Jurkat, Clone E6-1 (cell line): ENCODE data around the gene NEURL3.

Source experiments
- DNase-seq: peaks from one replicate; pipeline ENCODE4 v3.0.0-alpha.2; 2011; ENCODE audit warnings: low read depth, low spot score
- H3K4me3 ChIP-seq: 2 replicates; pipeline ENCODE4 v1.5.1; 2011; ENCODE audit warnings: mild to moderate bottlenecking, low read length, control low read depth, moderate library complexity

Gene NEURL3

DNA sequence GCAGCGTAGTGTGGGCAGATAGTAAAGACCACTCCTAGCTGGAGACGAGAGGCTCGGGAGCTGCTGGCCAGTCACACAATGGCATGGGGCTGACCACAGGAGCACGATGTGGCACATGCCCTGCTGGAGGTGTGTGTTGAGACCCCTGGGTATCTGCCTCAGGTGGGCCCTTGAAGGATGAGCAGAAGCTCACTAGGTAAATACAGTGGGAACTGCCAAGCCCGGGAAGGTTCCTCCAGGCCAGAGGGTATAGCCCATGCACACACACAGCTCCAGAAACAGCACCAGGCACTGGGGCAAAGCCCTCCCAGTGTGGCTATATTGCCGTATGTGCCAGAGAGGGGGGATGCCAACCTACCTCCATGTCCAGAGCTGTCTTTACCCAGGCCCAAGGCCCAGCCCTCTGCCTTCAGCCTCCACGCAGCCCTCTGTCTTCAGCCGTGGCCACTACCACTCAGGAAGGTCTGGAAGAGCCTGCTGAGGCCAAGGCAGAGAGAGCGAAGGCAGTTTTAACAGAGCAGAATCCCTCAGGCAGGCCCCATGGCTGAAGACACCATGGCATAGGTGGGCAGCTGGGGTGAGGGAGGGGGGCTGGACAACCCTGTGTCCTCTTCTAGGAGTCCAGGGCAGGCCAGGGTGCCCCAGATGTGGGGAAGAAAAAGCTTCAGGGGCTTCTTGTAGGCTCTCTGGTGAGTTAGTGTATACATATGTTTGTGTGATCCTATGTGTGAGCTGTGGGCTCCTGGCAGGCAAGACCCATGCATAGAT lies 24.4 kb upstream of the NEURL3 start:
- H3K4me3 ChIP-seq = no peak overlapping the region
- no peak for DNase-seq

DNA sequence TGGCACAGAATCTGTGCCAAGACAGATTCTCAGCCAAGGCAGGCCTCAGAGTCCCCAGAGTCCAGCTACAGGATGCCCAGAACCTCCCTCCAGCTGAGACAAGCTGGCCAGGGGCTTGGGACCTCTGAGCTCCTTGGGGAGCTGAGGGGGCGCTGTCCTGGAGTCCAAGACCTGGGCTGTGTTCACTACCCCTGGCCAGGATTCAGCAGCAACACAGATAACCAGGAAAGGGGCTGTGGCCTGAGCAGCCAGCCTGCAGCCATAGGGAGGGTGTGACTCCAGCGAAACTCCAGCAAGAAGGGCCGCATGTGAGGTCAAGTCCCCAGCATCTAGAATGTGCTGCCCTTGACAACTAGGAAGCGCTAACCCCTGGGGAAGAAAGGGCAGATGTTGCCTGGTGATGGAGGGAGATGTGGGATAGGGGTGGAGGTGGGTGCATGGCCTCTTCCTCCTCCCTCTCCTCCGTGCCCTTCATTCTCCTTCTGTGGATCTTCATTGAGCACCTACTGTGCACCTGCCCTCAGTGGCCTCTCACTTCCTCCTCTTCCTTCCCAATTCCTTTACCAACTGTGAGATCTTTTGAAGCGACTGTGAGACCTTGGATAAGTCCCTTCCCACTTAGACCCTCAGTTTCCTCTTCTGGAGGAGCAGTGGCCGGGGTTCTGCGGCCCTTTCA lies 23.7 kb upstream of the NEURL3 start:
- no peak overlapping the region for H3K4me3 ChIP-seq

DNA sequence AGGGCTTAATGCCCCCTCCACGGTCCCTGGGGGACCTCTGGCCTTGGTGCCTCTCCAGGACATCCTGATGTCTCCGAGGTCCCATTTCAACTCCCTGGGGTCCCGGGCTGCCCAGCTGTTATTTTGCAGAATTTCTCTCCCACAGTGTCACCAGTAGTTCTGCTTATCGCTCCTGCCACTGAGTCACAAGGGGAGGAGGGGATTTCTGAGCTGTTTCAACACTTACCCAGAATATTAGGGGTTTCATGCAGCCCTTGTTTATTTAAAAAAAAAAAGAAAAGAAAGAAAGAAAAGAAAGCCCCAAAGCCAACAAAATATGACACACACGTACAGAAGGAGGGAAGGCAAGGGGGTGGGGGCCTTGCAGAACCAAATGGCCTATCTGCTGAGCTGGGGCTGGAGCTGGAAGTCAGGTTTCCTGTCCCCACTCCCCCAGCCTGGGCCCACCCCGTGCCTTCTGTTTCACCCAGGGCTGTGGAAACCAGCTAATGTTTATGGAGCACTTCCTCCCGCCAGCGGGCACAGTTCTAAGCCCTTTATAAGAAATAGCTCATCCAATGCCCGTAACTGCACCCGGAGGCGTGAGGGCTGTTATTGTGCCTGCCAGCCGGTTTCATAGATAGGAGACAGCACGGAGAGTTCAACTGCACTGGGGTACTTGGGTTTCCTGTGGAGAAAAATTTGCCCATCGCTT lies 23.0 kb upstream of the NEURL3 start:
- no peak for DNase-seq
- H3K4me3 ChIP-seq = no peak overlapping the region

More for the DNA sequence above, 23.7 kb upstream of the NEURL3 start:
- DNase-seq = no peak

DNA sequence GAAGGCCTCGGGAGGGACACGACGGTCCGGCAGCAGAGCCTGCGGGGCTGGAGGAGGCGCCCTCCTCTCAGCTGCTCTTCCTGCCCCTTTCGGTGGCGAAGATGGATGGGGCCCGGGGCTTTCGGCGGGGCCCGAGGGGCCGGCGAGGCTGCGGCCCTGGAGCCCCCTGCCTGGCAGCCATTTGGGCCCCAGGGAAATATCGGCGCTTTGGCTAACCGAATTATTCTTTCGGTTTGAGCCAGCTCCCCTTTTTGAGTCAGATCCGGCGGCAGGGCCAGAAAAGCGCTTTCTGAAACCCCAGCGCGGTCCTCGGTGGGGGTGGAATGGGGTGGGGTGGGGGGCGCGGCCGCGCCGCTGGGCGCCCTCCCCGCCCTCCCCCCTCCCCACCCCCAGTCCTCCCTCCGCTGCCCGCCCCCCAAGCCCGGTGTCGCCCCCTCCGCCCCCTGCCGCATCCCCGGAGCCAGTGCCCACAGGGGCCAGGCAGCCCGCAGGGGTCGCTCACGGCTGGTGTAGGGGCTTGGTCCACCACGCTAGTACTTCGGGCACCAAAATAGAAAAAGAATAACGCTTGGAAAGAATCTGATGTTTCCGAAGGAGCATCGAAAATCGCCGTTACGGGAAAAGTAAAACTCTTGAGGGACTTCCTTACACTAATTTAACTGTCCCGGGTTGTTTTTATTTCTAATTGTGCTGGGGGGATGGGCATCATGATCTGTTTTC lies 22.3 kb upstream of the NEURL3 start:
- no peak for DNase-seq
- H3K4me3 ChIP-seq = no peak overlapping the region

DNA sequence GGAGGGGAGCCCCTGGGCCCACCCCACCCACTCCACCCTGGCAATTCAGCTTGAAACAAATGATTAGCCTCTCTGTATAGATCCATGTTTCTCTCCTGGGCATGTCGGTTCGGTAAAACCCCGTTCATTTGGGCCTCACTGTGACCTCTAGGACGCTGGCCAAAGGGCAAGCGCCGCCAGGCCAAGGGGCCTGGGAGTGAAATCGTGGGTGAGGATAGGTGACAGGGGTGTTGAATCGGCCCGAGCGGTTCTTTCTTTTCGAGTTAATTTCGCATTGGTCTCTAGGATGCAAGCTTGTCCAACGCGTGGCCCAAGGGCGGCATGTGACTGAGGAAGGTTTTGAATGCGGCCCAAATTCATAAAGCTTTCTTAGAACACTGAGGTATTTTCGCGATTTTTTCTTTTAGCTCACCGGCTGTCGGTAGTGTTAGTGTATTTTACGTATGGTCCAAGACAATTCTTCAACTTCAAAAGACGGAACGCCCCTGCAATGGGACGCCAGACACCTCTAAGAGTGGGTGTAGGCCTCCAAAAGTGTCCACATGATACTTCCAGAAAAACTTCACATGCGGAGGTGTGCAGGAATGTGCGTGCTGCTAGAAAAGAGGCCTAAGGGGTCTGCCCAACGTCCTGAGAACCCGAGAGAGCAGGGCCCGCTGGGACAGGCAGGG lies 21.6 kb upstream of the NEURL3 start:
- no peak overlapping the region for H3K4me3 ChIP-seq
- DNase-seq = no peak

DNA sequence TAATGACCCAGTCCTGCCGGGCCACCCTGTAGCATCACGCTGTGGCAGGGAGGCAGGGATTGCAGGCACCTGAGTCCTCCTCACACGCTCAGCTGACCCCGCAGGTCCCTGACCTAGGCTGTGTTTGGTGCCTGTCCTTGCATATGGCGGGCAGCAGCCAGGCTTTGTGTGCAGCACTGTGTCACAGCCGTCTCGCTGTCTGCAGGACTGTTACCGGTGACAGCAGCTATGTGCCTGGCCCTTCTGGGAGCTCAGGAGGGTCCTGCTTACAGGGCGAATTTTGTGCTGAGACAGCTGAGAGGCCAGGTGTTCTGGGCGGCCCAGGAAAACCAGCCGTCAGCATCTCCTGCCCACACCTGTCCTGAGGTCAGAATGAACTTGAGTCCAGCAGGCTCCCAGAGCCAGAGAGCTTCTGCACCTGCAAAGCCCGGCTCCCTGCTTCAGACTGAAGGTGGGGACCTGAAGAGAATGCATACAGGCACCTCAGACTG lies 21.0 kb upstream of the NEURL3 start:
- no peak overlapping the region for H3K4me3 ChIP-seq
- DNase-seq = no peak

DNA sequence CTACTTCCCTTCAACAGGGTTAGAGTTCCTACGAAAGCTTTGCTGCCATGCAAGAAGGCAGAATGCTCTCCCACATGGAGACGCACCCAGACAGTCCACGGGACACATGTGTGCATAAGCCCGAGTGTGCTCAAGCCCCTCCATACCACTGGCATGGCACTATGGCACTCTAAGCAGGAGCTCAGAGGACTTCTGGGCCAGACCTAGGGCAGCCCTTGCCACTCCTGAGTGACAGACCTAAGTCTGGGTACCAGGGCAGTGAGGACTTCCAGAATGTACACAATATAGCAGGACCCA lies 20.0 kb upstream of the NEURL3 start:
- DNase-seq = no peak
- no peak overlapping the region for H3K4me3 ChIP-seq

DNA sequence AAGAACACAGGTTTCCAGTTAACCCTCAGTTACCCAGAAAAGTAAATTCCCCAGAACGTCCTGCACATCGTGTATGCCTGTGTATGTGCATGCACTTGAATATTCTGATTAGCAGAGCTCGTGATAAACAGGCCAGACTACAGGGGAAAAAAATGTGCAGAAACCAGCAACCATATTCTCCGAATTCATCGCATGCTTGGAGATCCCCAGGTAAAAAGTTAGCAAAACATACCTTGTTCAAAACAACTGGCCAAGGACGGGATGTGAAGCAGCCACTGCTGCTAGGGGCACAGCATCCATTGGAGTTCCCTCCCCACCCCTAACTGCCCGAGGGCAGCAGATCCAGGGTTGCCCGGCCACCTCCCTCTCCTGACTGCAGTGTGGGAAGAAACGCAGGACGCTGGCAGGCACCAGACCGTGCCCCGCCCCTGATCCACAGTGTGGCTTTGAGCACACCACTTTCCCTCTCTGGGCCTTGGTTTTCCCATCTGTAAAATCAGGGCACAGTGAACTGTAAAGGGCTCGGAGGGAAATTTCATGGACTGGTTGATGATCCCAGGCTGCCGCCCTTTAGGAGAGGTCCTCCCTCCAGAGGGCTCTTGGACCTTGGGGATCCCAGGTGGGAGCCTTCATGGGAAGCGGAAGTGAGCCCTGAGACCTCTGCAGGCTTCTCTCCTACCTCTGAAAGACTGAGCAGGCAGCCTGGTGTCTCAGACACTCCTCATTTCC lies 19.5 kb upstream of the NEURL3 start:
- no peak for DNase-seq
- no peak overlapping the region for H3K4me3 ChIP-seq

DNA sequence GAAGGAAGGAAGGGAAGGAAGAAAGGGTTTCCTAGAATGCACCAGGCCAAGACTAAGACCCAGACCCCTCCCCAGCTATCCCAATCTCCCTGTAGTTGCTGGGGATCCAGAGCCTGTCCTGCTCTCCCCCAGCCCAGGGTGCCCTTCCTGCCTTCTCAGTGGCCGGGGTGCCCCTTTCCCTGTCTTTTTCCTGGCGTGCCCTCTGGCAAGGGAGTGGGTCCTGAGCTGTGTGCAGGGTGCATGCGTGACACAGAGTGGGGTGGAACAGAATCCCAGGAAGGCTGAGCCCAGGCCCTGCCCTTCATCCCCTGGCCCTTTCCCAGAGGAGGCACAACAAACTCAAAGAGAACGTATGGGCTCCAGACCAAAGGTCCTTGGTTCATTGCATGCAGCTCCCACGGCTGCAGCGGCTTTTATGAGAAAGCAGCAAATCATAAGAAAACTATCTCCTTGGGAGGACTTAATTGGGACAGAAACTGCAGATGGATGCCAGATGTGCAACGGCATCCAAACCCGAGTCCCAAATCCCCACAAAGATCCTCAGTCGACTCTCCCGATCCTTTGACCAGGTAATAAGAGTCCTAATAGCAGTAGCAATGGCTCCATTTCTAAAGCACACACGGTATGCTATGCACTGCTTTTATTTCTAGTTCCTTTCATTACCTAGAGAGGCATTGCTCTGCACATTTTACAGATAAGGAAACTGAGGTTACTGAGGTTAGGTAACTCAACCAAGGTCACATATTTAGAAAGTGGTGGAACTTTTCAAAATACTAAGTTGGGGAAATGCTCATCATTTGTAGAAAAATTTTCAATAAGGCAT lies 18.7 kb upstream of the NEURL3 start:
- no peak for DNase-seq
- no peak overlapping the region for H3K4me3 ChIP-seq

DNA sequence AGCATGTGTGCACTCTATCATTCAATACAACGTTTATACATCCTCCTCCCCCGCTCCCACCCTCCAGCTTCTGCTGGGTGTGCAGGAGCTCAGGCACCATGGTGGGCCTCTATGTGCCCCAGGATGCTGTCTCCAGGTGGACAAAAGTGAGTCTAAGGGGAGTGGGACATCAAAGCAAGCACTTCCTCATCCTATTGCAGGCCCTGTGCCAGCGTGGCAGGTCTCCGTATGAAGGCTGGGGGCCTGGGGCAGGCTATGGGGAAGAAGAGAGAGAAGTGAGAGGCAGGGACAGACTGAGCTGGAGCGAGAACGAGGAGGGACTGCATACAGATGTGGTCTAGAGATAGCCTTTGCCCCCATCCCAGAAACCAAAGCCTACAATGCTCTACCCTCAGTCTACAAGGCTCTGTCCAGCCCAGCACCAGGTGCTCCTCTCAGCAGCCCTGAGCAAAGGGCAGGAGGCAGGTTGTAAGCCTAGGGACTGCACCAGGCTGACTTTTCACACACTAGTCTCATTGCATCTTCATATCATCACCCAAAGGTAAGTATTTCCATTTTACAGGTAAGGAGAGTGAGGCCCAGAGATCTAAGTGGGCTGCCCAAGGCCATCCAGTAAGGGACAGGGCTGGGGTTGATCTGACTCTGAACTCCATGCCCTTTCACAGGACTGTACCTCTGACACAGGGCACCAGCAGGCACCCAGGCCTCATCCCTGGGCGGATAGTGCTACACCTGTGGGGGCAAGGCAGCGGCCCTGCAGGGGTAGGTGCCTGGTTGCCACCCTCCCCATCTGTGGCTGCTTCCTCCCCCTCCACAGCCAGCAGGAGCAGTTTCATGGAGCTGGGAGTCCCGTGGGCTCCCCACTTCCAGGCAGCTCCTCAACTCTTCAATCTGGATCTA lies 17.4 kb upstream of the NEURL3 start:
- no peak overlapping the region for H3K4me3 ChIP-seq
- DNase-seq = no peak

DNA sequence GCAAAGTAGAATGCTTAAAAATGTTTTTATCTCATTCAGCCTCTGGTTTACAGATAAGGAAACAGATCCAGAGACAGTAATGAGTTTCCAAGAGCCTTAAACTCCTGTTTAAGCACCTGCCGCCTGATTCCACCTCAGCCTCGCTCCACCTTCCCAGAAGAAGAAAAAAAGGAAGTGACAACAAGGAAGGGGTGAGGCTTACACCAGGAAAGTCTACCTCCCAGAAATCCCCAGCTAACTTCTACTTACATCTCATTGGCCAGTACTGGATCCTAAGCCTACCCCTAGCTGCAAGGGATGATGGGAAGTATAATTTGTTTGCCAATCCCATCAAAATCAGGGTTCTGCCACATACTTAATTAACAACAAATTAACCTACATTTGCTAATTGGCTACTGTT lies 16.1 kb upstream of the NEURL3 start:
- H3K4me3 ChIP-seq = no peak overlapping the region
- no peak for DNase-seq

DNA sequence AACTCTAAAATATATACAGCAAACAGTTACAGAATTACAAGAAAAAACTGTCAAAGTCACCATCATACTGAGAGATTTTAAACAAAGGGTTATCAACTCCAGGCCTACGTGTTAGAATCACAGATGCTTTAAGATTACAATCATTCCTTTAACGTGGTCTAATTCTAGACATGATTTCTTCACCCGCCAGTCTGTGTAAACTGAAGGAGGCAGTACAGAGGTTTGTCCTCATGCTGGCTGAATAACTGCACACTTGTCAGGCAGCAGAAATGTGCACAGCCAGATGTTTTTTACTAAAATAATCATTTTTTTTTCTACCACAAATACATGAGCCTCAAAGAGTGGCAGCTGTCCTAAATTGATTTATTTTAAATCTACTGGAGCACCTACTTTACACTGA lies 15.5 kb upstream of the NEURL3 start:
- DNase-seq = no peak
- no peak overlapping the region for H3K4me3 ChIP-seq

DNA sequence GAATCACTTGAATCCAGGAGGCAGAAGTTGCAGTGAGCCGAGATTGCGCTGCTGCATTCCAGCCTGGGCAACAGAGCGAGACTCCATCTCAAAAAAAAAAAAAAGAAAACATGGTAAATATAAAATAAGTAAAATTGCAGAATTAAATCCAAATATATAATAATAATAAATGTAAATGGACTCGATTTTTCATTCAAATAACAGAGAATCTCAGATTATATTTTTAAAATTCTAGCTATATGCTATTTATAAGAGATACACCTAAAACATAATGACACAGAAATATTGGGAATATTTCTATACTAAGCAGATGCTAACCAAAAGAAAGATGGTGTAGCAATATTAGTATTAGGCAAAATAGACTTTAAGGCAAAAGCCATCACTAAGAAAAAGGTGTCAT lies 15.1 kb upstream of the NEURL3 start:
- no peak overlapping the region for H3K4me3 ChIP-seq
- no peak for DNase-seq

DNA sequence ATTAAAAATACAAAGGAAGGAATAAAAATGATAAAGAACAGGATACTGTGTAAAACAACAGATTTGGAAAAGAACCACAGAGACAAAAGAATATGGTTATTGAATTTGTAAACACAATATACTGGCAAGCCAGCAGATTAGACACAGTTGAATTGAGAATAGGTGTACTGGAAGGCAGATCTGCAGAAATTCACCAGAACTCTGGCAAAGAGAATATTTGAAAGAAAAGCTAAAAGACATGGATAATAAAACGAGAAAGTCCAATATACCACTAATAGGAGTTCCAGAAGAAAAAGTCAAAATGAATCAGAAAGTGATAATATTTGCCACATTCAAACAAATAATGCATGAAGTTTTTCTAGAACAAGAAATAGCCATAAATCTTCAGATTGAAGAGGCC lies 11.9 kb upstream of the NEURL3 start:
- no peak for DNase-seq
- no peak overlapping the region for H3K4me3 ChIP-seq

DNA sequence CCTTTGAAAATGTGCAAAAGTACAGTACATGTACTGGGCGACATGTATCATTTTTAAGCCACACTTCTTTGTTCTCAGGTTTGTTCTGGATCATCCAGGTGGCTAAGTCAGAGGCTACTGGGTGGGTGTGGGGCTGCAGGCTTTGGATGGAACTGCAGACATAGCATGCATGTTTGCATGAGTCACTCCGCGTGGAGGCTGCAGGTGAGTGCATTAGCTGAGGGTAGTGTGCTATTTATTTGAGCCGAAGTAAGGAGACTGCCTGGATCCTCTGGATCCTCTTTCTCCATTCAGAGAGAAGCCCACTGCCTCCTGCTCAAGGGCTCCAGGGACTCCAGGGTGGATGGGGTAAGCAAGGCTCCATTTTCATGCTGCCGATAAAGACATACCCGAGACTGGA lies 9.4 kb upstream of the NEURL3 start:
- no peak for DNase-seq
- H3K4me3 ChIP-seq = no peak overlapping the region

DNA sequence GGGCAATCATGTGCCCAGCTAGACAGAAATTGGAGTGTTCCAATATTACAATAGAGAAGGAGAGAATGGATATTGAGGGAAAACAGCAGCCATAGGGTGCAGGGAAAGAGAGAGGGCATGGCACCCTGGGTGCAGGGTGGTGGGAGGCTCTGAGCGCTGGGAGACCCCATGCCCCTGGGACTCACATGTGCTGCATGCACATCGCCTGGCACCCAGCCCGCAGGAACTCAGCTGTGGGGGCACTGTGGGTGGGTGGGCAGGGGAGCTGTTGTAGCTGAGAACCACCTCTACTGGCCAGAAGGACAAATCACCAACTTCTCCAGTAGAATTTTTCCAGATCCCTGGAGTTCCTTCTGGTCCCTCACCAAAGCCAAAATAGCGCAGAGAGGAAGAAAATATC lies 7.2 kb upstream of the NEURL3 start:
- H3K4me3 ChIP-seq = no peak overlapping the region
- DNase-seq = no peak

DNA sequence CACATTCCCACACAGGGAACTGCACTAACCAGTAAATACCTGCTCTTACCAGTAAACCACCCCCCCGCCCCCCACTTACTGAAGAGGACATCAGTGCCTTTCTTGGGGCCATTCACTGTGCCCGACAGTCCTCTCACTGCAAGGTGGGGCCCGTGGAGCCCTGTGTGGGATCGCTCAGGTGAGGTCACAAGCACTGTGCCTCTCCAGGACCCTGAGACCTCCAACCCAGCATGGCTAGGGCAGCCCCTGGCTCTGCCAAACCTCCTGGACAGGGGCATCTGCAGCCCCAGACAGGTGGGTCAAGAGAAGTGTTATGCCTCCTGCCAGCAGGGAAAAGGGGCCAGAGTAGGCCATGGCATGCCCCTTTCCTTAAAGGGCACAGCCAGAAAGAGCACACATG lies 6.7 kb upstream of the NEURL3 start:
- no peak overlapping the region for H3K4me3 ChIP-seq
- DNase-seq = no peak
